Smooth muscle cell (in vitro differentiated cells): ENCODE data around the gene ABCA8. TPM values are rescaled to one million over a fixed set of nuclear protein-coding genes. Genes with fewer than 3 reads are reported as not detected.

Source experiments
- DNase-seq: peaks from one replicate; lab custom pipeline; 2025; ENCODE audit not compliant: unreplicated experiment; lab: John Stamatoyannopoulos, UW
- H2AFZ ChIP-seq: fragments of 200-600 bp; sonication (generic); 2 replicates; pipeline ENCODE4 v1.6.0; 2016; ENCODE audit warnings: antibody characterized with exemption, low read depth, mild to moderate bottlenecking
- H3F3A ChIP-seq: fragments of 200-600 bp; sonication (generic); 2 replicates; pipeline ENCODE4 v1.6.0; 2017; ENCODE audit warnings: antibody characterized with exemption, low read depth
- H3K27ac ChIP-seq: fragments of 200-600 bp; sonication (generic); 2 replicates; pipeline ENCODE4 v1.5.1; 2016; ENCODE audit warnings: low read depth, mild to moderate bottlenecking
- H3K27me3 ChIP-seq: fragments of 200-600 bp; sonication (generic); 2 replicates; pipeline ENCODE4 v1.6.1; 2016; ENCODE audit warnings: low read depth, mild to moderate bottlenecking
- H3K36me3 ChIP-seq: fragments of 200-600 bp; sonication (generic); 2 replicates; pipeline ENCODE4 v1.5.1; 2016; ENCODE audit warnings: low read depth
- H3K4me1 ChIP-seq: fragments of 200-600 bp; sonication (generic); 2 replicates; pipeline ENCODE4 v1.5.1; 2016; ENCODE audit warnings: low read depth
- H3K4me2 ChIP-seq: fragments of 200-600 bp; sonication (generic); 2 replicates; pipeline ENCODE4 v1.6.0; 2016; ENCODE audit warnings: mild to moderate bottlenecking
- H3K4me3 ChIP-seq: fragments of 200-600 bp; sonication (generic); 2 replicates; pipeline ENCODE4 v1.5.1; 2016; ENCODE audit warnings: mild to moderate bottlenecking
- H3K79me2 ChIP-seq: fragments of 200-600 bp; sonication (generic); 2 replicates; pipeline ENCODE4 v1.6.0; 2016; ENCODE audit warnings: low read depth, mild to moderate bottlenecking
- H3K9ac ChIP-seq: fragments of 200-600 bp; sonication (generic); 2 replicates; pipeline ENCODE4 v1.6.0; 2016; ENCODE audit warnings: low read depth
- H3K9me3 ChIP-seq: fragments of 200-600 bp; sonication (generic); replicated peaks from 2 replicates; pipeline ENCODE4 v1.5.1; 2016; ENCODE audit warnings: low read depth
- H4K20me1 ChIP-seq: fragments of 200-600 bp; sonication (generic); 2 replicates; pipeline ENCODE4 v1.6.0; 2016; ENCODE audit warnings: low read depth
- WGBS: methylation state at CpG from one replicate; pipeline ENCODE4 v1.1.7; 2016; ENCODE audit warnings: low lambda C conversion rate; 5-methylcytosine and 5-hydroxymethylcytosine counted together
- polyA plus RNA-seq: library from polyadenylated mRNA; unstranded; fragments of >200 nt; fragmentation: Nextera tagmentation; extraction: Ambion mirVana; gene quantifications from 2 replicates; pipeline ENCODE4 v1.2.1, GENCODE V29; 2016
- total RNA-seq: library from RNA; depleted of rRNA; stranded (reverse); fragments of >200 nt; gene quantifications from 2 replicates; pipeline ENCODE4 v1.2.3, GENCODE V29; 2014
- TF ChIP-seq, protein P1 (sequence below): fragments of 200-600 bp; sonication (generic); IDR thresholded peaks from 2 replicates; pipeline ENCODE4 v1.5.1; 2017; ENCODE audit warnings: borderline replicate concordance, mild to moderate bottlenecking, antibody characterized with exemption; ENCODE audit not compliant: insufficient read depth, poor library complexity, severe bottlenecking

The ABCA8 gene
- total and polyA plus RNA-seq, 2 experiments from 2014 or later: 1.7 to 6.9 TPM

- Histone ChIP-seq H3K9me3 (no peaks in the 10 kb centered on the region), H3K27ac (no peak overlapping the region), H3K27me3 (no peaks in the 10 kb centered on the region), H3F3A (no peaks in the 10 kb centered on the region), H3K4me3 (no peak overlapping the region), H3K36me3 (no peaks in the 10 kb centered on the region), H3K4me1 (no peaks in the 10 kb centered on the region), H4K20me1 (no peaks in the 10 kb centered on the region), H3K4me2 (no peak overlapping the region), H2AFZ (no peak overlapping the region), H3K79me2 (no peaks in the 10 kb centered on the region), H3K9ac (no peak overlapping the region)
- 71% methylated on average over 4 of the region's 4 CpGs for WGBS
- no peak for DNase-seq
- TF ChIP-seq, protein P1, sequence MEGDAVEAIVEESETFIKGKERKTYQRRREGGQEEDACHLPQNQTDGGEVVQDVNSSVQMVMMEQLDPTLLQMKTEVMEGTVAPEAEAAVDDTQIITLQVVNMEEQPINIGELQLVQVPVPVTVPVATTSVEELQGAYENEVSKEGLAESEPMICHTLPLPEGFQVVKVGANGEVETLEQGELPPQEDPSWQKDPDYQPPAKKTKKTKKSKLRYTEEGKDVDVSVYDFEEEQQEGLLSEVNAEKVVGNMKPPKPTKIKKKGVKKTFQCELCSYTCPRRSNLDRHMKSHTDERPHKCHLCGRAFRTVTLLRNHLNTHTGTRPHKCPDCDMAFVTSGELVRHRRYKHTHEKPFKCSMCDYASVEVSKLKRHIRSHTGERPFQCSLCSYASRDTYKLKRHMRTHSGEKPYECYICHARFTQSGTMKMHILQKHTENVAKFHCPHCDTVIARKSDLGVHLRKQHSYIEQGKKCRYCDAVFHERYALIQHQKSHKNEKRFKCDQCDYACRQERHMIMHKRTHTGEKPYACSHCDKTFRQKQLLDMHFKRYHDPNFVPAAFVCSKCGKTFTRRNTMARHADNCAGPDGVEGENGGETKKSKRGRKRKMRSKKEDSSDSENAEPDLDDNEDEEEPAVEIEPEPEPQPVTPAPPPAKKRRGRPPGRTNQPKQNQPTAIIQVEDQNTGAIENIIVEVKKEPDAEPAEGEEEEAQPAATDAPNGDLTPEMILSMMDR: no peak
Measured at GRCh38 chr17:68840073-68840472, 115.1 kb downstream of the ABCA8 start.

GRCh38 chr17:68835071-68835470 is 120.1 kb downstream of the ABCA8 start:
- no peak overlapping the region for H3K4me2 ChIP-seq
- no peak overlapping the region for H3K9ac ChIP-seq
- H3K27ac ChIP-seq: no peak overlapping the region
- peaks cover 5% of the 10 kb centered on the region for H3K27me3 ChIP-seq
- no peaks in the 10 kb centered on the region for H3K9me3 ChIP-seq
- H3K36me3 ChIP-seq: no peaks in the 10 kb centered on the region
- no peak overlapping the region for H2AFZ ChIP-seq
- TF ChIP-seq, protein P1: no peak
- 61% methylated on average over 2 of the region's 2 CpGs for WGBS
- no peaks in the 10 kb centered on the region for H3F3A ChIP-seq
- H4K20me1 ChIP-seq: no peaks in the 10 kb centered on the region
- no peak overlapping the region for H3K4me3 ChIP-seq
- DNase-seq: no peak
- H3K4me1 ChIP-seq: no peaks in the 10 kb centered on the region
- H3K79me2 ChIP-seq: no peaks in the 10 kb centered on the region

DNA sequence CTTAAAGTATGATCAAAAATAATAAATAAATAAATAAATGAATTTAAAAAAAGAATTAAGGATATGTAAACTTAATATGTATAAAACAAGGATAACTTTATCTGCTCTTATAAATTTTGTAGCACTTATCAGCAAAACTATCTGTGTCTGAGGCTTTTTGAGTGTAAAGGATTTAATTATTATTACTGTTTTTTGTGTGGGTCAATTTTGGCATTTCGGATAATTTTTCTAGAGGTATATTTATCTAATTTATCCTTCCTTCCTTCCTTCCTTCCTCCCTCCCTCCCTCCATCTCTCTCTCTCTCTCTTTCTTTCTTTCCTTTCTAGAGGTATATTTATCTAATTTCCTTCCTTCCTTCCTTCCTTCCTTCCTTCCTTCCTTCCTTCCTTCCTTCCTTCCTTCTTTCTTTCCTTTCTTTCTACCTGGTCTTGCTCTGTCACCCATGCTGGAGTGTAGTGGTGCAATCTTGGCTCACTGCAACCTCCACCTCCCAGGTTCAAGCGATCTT is 120.8 kb downstream of the ABCA8 start:
- DNase-seq: no peak
- H3F3A ChIP-seq: no peaks in the 10 kb centered on the region
- H3K9me3 ChIP-seq: no peaks in the 10 kb centered on the region
- no peak overlapping the region for H3K9ac ChIP-seq
- no peak overlapping the region for H3K4me2 ChIP-seq
- no peak overlapping the region for H3K4me3 ChIP-seq
- H3K27ac ChIP-seq: no peak overlapping the region
- H3K36me3 ChIP-seq: no peaks in the 10 kb centered on the region
- H2AFZ ChIP-seq: no peak overlapping the region
- no peaks in the 10 kb centered on the region for H4K20me1 ChIP-seq
- H3K27me3 ChIP-seq: peaks cover 5% of the 10 kb centered on the region
- WGBS: 98% methylated on average over 2 of the region's 2 CpGs
- H3K79me2 ChIP-seq: no peaks in the 10 kb centered on the region
- TF ChIP-seq, protein P1: no peak
- no peaks in the 10 kb centered on the region for H3K4me1 ChIP-seq

DNA sequence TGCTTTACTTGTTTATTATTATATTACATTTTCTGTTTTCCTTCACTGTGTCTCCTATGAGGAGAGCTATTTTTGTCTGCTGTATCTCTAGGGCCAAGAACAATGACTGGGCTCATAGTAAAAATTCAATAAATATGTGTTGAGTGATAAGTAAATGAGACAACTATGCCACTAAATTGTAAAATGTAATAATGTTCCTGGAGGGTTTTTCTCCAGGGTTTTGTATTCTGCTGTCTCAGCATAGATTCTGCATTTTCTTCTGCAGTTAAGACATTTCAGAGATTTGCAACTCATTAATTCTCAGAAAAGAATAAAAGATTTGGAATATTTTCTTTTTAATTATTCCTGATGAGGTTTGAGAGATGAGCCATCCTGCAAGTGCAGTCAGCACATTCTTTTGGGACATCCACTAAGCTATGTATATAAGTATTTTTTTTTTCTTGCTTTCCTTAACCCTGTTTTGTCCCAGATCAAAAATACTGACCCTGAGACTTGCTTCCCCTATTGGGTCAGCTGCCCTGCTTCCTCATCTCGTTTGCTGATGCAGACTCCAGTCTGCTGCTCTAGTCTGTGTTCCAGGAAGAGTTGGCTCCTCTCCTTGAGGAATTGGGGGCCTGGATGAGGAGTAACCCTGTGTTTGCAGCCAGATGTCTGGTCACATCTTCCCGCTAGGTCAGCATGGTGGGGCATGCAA is 122.9 kb downstream of the ABCA8 start:
- TF ChIP-seq, protein P1: no peak
- WGBS: 89% methylated on average over 2 of the region's 2 CpGs
- H3F3A ChIP-seq: no peaks in the 10 kb centered on the region
- no peaks in the 10 kb centered on the region for H3K79me2 ChIP-seq
- no peak overlapping the region for H3K9ac ChIP-seq
- no peaks in the 10 kb centered on the region for H3K36me3 ChIP-seq
- no peak overlapping the region for H3K27ac ChIP-seq
- no peak for DNase-seq
- H2AFZ ChIP-seq: no peak overlapping the region
- H3K4me1 ChIP-seq: no peaks in the 10 kb centered on the region
- H4K20me1 ChIP-seq: no peaks in the 10 kb centered on the region
- H3K9me3 ChIP-seq: no peaks in the 10 kb centered on the region
- H3K27me3 ChIP-seq: peaks cover 5% of the 10 kb centered on the region
- H3K4me2 ChIP-seq: no peak overlapping the region
- H3K4me3 ChIP-seq: no peak overlapping the region
